Iris pigment epithelial cell (primary cell): ENCODE measurements around the gene DST.

ENCODE experiments used
- DNase-seq: peaks from one replicate; pipeline ENCODE4 v3.0.0-alpha.2; 2011; ENCODE audit warnings: low read depth

The DST gene

DNA sequence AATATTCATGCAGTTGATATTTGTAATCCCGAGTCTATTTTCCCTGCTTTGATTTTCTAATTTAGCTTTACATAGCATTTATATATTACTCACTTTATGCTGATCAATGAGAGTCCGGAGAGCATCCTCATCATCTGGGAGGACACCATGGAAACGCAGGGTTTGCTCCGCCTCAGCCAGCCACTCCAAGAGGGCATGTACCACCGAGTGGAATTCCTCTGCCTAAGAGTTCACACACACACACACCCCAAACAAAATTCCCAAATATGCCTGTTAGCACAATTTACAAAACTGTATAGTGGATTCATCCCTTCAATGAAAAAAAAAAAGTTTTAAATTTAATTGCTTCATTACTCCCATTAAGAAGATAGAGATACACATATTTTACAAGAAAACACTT is 160.7 kb downstream of the DST start:
- DNase-seq = no peak

DNA sequence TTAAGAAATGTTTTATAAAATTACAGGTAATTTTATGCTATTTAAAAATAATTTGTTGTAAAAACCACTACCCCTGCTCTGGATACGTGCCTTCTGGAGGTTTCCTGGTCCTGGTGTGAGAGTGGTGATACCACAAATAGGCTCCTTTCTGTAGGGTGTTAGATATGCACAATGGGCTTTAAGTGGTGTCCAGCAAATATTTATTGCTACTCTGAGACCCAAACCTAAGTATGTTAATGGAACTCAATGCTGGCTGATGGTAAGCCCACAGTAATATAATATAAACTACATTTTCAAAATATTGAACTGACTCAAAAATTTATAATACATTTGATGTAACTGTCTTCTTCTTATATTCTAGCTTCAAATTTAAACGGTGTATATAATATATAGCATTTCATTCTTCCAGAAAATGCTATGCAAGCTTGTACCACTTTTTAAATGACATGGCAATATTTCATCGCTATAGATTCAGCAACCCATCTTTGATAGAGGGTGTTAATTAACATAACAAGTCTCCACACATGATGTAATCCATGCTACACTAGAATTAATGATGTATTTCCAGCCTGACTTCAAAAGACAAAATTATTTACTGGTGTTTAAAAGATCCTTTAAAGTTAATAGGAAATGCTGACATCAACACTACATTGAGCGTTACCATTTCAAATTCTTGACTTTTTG is 161.9 kb downstream of the DST start:
- no peak for DNase-seq

DNA sequence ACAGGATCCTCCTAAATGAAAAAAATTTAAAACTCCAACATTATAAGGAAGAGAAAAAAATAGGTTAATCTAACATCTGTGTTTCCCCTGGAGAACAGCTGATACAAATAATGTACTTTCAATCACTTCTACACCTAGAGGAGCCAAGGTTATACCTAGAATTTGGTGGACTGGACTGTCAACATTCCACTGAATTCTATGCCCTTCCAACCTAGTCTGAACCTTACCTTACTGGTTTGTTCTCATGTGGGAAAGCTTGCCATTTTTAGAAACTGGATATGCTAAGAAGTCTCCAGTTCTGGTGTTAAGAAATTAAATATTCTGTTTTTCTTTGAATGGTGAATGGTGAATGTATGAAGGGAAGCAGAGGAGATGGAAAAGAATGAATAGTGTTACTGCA is 162.4 kb downstream of the DST start:
- no peak for DNase-seq

DNA sequence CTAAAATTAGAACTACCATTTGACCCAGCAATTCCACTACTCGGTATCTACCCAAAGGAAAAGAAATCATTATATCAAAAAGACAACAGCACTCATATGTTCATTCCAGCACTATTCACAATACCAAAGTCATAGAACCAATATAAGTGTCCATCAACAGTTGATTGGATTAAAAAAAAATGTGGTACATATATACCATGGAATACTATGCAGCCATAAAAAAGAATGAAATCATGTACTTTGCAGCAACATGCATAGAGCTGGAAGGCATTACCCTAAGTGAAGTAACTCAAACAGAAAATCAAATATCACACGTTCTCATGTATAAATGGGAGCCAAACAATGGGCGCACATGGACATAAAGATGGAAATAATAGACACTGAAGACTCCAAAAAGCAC is 163.3 kb downstream of the DST start:
- DNase-seq = no peak

DNA sequence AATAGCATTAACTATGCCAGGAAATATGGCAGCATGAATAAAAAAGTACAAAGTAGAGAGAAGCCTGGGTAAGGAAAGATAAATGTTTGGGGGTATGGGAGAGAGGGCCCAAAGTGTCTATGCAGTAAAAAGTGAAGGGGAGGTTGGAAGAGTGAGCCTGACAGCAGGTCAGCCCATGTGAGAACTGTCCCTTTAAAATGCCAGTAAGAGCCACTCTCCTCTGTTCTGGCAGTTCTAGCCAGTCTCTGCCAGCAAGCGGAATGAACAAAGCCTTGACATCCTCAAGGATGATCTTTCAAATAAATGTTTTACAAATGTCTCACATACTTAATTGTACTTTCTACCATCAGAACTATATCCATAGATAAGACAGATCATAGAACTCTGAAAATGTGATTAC is 164.5 kb downstream of the DST start:
- DNase-seq = no peak

DNA sequence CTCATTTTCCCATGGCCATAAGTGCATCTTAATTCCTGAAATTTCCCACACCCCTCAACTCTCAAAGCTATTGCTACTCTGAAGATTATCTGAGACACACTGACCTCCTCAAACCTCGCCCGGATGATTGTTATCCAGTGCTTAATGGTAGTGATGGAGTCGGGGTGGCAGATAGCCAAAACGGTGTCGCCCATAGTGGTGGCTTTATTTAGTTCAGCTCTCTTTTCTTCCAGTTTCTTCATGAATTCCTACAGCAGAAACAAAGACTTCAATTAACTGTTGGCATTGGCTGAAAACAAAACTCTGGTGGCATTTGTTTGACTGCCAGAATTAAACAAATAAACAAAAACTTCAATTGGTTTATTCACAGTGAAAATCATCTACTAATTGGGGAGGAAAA is 165.4 kb downstream of the DST start:
- no peak for DNase-seq

DNA sequence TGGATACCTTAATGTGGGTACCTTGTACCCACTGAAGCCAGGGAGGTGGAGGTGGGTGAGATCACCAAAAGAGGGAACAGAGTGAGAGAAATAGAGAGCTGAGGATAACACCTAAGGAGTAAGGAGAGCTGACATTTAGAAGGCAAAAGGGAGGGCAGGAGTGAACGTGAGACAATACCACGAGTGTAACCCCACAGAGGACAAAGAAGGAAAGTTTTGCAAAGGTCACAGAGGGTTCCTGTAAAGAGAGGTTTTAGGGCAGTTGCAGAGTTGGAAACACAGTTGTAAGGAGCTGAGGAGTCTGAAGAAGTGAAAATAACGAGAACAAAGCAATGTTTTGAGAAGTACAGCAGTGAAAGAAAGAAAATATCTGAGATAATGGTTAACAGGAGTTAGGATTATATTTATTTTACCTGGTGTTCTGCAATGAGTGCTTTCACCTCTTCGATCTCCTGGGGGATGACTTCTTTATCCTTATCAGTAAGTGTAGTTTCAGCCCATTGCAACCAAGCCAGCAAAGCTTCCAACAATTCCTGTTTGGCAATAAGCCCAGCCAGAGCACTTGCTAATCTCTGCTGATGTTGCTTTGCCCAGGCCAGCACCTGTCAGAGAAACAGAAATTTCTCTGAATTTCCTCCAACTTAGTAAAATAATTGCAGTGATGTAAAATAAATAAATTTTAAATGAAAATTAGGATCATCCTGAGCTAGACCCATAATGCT is 166.8 kb downstream of the DST start:
- peak; percentile 62 for DNase-seq

DNA sequence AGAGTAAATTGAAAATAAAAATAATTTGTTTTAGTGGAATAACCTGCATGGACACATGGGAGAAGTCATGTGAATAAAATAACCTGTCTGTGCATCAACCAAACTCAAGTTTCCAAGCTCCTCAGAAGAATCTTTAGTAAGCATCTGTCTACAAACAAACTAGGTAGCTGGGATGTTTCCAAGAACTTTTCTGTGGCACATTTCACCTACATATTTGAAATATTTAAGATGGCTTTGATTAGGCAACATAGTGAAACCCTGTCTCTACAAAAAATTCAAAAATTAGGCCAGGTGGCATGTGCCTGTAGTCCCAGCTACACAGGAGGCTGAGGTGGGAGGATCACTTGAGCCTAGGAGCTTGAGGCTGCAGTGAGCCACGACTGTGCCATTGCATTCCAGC is 168.2 kb downstream of the DST start:
- DNase-seq = no peak

DNA sequence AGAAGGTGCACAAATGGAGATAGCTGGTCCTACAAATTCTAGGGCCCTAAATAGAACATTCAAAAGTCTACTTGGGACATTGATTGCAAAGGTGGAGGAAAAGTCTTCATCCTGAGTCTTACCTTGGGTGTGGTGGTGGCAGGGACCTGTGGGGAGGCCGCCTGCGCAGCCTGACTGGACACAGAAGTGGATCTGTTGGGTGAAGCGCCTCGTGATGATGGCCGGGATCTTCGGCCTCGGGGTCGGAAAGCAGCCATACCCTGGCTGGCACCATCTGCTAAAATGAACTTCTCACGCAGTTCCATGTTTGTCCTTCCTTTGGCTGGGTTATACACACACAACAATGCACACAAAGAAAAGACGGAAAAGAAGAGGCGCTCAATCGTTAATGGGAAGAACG is 179.2 kb downstream of the DST start:
- DNase-seq = no peak

DNA sequence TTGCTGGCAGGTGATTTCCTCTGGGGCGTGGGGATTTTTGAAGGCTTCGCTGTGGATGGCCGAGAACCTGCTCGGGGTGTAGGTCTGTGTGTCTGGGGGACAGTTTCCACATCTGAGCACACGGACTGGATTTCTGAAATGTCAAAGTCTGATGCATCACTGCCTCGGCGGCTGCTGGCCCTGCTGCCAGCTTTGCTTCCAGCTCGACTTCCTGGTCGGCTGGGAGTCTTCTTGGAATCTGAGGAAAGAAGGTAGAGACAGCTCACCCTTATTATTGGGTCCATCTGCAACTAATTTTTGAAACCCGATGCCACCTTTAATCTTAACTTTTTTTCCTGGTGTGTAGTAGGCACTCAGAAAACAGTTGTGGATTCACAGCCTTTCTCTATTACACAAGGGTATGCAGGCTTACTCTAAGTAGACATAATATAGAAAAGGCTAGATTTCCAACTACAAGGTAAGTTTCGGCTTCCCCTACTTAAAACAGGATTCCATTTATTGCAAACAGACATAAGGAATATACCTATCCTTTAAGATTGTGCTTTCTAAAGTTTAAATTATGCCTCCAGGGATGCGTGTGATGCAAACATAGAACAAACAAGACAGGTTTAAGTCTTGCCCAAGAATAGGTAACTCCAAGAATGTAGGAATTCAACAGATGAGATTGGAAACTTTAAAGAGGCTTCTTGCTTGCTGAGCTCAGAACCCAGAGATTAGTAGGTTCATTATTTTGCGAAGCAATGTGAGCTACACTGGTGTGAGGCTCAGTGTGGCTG is 183.5 kb downstream of the DST start:
- DNase-seq = no peak

DNA sequence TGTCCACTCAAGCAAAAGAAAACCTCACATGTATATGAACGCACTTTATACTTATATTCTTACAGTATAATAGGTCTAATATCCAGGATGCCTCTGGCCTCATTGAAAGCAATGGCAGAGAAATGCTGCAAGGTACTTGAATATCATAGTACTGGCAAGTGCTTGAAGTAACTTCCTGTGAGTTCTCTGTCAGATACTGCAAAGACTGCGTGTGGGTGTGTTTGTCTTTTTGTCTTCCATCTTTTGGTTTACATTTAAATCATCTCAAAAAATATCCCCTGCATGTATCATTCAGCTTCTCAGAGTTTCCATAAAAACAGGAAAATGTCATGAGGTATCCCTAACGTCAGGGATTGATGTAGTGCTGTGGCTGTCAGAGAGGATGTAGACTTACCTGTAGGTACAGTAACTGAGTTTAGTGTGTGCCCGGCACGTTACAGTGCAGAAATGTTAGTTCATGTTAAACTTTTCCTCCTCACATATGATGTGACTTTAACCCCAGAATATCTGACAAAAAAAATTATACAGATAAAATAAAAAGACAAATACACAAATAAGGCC is 184.3 kb downstream of the DST start:
- no peak for DNase-seq

DNA sequence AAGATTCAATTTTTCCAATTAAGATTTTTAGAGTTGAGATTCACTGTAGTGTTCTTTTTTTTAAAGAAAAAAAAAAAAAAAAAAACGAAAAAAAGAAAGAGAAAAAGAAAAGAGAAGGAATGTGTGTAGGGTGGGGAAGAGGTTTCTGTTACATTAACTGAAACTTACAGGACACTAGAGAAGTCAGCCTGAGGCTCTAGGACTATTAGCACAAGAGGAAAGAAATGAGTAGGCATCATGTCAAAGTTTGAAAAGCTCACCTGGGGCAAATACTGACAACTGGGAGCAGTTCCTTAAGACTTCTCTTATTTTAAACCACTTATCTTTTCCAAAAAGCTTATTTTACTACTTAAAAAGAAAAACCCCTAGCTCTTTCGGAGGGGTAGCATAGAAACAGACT is 185.9 kb downstream of the DST start:
- DNase-seq = no peak

DNA sequence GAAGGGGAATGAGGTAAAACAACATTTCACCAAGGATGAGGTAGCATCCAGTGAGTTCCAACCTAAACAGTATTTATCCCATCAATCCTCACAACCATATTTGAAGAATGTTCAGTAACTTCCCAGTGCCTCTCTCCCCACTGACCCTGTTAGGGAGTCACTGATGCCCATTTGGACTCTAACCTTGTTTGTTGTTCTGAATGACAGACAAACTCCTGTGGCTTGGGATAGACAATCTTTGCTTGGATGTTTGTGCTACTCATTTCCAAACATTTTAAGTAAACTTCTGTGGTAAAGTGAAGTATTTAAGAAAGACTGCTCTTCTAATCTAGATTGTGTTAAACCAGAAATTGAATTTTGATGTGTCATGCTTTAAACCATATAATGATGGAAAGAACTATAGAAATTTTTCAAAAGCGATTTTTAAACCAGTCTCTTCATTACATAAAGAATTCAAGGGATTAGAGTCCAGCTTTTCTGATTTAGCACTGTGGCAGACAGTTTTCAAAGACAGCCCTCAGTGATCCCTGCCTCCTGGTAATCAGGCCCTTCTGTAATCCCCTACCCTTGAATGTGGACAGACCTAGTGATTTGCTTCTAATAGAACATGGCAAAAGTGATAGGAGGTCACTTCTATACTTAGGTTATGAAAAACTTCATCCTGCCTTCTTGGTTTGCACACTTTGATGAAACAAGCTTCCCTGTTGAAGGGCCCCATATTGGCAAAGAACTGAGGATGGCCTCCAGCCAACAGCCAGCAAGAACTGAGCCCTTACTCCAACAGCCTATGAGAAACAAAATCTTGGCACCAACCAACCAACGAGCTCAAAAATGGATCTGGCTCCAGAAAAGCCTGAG is 191.6 kb downstream of the DST start:
- DNase-seq = peak; percentile 80

DNA sequence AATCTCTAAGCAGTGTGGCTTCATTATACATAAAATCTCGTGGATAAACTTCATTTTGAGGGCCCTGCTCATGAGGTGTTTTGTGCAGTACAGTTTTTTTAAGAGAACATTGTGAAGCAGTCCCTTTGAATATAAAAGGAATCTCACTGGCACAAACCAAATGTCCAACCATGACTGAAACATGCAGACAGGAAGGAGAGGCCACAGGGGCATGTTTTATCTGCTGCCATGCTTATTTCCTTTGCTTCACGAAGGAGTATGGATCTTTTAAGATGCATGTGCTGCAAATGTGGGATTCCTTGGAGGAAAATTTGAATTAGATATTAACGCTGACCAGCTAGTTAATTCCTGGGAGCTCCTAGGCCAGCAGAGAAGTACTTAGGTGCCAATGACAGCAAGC is 192.3 kb downstream of the DST start:
- DNase-seq = no peak

DNA sequence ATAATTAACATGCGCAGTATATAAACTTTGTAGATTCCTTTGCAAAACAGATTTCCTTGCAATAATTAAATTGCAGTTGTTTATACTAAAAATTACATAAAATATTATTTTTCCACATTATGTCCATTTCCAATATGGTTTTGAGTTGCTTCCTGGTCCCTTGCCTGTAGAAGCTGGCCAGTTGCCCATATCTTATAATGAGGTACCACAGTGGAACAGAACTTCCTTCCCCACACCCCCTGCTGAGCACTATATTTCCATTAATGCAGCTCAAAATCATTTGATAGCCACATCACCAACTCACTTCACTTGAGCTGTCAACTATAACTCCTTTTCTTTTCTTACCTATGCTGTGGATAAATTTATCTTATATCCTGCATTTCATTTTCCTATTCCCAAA is 194.6 kb downstream of the DST start:
- no peak for DNase-seq

DNA sequence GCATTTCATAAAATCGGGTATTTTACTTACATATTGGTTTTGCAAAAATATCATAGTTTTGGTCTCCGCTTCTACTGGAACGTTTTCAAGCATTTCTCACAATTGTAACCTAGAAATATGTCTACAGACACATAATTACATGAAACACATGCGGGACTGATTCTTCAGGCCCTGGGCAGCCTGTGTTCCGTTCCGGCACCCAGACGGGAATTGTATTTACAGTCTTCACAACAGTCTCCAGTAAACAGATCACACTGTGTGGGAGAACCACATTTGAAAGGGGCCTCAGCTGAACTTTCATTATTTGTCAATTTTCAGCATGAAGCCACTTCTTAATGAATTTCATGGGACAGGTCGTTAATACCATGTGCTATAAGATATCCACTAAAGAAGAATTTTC is 196.9 kb downstream of the DST start:
- DNase-seq = no peak

DNA sequence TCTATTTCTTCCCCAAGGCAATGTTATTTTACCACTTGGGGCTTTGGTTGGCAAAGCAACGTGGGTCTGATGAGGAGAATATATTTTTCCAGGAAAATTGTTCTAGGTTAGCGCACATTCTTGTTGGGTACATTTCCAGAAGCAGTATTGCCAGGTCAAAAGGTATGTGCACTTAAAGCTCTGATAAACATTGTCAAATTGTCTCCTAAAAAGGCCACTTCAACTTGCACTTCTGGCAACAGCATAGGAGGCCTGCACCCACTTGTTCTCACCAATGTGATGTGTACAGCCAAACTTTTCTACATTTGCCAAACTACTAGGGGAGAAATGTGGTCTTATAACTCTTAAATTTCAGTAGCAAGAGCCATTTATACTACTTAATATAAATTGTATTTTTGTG is 197.8 kb downstream of the DST start:
- DNase-seq = no peak

DNA sequence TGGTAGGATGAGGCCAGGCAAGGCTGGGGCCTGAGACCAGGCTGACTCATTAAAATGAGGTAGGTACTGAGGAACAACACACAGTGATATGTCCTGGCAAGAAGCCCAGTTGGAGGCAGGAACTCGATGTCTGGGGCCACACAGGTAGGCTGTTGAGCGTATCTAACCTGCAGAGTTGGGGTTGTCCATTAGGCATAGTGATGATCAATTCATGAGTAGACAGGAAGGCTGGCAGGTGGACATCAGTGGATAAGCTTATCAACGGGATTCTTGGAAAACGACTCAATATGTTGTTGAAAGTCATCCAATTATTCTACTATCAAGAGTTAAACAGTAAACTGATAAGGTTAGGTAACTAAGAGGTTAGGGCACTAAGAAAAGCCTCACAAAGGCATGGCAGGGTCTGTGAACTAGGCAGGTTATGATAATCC is 202.1 kb downstream of the DST start:
- DNase-seq = no peak

DNA sequence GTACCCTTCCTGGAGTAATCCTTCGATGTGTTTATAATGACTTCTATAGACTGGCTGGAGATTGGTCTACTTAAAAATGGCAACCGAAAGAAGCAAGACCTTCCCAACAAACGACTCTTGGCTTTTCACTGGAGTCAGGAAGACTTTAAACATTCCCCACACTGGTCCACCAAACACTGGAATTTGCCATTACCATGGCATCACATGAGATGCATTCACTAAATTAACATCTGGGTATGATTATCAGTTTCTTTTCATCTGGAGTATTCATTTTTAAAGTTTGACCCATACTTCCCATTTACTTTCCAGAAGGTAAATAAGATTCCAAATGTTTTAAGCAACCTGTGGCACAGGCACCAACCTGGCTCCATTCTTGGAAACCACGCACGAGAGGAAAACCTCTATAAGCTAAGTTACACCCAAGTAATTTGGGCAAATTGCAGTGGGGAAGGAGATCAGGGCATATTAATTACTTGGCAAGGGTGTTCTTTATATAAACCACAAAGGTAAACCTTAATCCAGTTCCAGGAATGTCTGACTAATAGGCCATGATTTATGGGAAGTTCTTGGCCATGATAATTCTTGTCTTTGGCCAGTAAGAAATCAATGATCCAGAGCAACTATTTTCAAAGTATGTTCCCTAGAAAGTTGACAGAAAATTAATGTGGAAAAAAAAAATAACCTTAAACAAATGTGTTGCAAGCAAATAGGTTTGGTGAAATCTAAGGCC is 205.4 kb downstream of the DST start:
- no peak for DNase-seq

DNA sequence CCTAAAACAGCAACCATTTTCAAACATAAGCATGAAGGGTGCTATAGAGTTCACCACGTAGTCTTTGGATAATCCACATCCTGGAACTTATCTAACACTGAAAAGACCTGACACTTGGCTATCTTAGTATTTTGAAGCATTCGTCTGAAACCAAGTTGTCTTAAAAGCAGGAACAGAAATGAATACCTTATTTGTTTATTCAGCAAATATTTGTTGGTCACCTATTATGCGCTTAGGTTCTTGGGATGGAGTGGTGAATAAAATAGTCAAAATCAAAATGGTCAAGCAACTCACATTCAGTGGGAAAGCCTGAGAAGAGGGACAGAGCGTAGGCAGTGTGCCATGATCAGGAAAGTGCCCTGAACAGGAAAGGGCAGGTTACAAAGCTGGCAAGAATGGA is 206.9 kb downstream of the DST start:
- DNase-seq = no peak

DNA sequence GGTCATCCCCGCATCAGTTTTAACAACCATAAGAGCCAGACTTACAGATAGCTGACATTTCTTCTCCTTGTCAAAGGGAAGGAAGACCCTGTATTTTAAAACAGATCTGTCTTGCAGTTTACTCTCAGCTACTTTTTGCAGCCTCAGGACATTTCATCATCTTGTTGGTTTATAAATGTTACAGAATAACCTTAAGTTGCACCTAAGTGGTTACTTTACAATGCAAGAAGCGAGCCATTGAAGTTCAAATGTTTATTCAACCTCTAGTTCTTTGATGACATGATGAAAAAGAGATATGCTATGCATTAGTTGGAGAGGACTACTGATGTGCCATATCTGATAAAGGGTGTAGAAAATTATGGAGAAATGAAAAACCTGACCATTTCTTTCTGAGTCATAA is 207.4 kb downstream of the DST start:
- DNase-seq = peak; percentile 54
